ENCODE measurements around the gene CAMSAP1.
"Not testable (repeated sequence)": the region's sequence is repeated elsewhere in the genome, so short reads cannot be mapped to it uniquely, and the experiment has no call there.

The CAMSAP1 gene

DNA sequence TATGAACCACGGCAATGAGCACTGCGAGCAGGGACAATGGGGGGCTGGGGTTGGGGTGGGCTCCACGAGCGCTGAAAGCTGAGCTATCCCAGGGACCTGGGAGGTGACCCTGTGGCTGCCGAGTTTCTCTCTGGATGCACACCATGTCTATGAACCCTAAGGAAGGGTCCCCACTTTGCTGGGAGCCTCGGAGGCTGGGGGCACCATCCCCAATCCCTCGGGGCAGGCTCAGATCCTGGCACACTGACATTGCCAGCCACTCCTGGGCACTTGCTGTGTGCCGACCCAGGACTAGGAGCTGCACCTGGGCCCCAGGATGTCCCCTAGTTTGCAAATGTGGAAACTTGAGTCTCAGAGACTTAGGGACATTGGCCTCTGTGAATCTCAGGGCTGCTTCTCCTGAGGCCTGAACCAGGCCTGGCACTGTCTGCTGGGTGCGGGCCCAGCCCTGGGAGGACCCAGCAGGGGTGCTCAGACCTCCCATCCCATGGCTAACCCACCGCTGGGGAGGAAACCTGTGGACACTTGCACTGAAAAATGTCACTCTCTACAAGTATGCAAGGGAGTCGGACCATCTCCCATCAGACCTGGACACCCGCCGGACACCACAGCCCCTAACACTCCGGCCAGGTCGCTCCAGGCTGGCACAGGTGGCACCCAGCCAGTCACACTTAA, 13.0 kb upstream of the CAMSAP1 start:
- no peak for DNase-seq

DNA sequence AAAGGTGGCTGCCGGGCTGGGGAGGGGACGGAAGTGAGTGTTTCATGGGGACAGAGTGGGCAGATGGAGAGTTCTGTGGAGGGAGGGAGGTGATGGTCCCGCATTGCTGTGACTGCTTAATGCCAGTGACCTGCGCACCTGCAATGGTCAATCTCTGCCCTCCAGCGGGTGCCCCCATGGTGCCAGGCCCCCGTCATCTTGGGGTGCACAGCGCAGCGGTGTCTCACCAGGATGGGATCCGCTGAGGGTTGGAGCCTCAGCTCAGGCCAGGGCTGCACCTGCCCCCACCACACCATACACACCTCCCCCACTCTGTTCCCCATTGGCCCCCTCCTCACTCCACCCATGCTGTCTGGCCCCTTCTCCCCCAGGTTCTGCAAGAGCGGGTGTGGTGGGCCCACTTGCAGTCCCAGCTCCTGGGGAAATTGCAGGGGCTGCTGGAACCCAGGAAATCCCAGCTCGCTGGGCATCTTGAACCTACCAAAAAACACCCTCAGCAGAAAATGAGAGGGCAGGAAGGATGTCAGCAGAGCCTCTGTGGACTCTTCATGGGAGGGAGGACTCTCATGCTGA, 12.1 kb upstream of the CAMSAP1 start:
- no peak for DNase-seq

DNA sequence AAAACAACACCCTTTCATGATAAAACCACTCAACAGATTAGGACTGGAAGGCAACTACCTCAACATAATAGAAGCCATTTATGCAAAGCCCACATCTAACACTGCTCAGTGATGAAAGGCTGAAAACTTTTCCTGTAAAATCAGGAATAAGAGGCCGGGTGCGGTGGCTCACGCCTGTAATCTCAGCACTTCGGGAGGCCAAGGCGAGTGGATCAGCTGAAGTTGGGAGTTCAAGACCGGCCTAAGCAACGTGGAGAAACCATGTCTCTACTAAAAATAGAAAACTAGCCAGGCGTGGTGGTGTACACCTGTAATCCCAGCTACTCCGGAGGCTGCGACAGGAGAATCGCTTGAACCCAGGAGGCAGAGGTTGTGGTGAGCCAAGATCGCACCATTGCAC, 8.9 kb upstream of the CAMSAP1 start:
- not testable (repeated sequence) for DNase-seq

DNA sequence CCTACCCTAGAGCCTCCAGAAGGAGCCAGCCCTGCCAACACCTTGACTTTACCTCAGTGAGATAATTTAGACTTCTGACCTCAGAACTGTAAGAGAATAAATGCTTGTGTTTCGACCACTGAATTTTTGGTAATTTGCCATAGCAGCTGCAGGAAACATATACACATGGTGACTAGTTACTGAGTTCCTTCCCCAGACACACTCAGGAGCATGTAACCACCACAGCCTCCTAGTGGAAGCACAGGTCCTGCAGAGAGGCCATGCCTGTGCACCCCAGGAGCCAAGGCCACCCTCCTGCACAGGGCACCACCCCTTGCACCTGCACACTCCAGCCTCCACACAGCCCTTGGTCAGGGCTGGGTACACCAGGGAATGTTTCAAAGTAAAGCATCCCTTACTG, 7.6 kb upstream of the CAMSAP1 start:
- no peak for DNase-seq

DNA sequence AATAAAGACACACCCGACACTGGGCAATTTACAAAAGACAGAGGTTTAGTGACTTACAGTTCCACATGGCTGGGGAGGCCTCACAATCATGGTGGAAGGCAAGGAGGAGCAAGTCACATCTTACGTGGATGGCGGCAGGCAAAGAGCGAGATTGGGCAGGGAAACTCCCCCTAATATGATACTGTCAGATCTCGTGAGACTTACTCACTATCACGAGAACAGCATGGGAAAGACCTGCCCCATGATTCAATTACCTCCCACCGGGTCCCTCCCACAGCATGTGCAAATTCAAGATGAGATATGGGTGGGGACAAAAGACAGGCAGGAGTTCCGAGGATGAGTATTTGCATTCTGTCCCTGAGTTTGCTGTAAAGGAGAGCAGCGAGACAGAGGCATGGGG, 3.9 kb upstream of the CAMSAP1 start:
- not testable (repeated sequence) for DNase-seq

DNA sequence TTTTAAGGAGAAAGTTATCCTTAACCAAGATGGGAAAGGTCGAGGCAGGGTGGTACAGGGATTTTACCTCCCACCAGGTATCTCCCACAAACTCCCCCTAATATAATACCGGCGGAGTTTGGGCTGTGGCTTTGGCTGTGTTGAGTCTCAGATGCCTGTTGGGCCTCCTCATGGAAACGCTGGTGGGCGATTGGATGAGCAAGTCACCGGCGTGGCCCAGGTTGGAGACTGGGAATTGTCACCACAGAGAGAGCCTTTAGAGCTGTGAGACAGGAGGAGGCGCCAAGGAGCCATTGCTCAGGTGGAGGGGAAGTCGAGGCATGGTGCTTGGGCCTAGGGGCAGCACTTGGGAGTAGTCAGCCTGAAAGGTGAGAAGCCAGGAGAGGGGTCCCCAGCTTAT, 3.4 kb upstream of the CAMSAP1 start:
- no peak for DNase-seq

DNA sequence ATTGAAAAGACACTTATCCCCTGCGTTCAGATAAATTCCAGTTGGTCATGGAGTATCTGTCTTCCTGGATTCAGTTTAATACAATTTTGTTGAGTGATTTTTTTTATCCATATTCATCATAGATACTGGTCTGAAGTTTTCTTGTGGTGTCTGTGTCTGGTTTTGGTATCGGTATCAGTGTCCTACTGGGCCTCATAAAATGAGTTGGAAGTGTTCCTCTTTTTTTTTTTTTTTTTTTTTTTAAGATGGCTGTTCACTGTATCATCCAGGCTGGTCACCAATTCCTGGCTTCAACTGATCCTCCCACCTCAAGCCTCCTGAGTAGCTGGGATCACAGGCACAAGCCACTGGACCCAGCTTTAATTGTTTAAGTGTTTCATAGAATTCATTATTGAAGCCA, 2.9 kb upstream of the CAMSAP1 start:
- no peak for DNase-seq

DNA sequence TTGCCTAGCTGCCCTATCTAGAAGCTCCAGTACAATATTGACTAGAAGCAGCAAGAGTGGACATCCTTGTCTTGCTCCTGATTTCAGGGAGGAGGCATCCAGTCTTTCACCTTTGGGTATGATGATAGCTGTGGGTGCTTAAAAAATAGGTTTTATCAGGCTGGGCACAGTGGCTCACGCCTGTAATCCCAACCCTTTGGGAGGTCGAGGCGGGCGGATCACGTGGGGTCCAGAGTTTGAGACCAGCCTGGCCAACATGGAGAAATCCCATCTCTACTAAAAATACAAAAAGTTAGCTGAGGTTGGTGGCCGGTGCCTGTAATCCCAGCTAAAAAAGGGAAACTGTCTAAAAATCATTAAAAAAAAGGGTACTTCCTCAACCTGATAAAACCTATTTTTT, 2.0 kb upstream of the CAMSAP1 start:
- DNase-seq, result no peak

DNA sequence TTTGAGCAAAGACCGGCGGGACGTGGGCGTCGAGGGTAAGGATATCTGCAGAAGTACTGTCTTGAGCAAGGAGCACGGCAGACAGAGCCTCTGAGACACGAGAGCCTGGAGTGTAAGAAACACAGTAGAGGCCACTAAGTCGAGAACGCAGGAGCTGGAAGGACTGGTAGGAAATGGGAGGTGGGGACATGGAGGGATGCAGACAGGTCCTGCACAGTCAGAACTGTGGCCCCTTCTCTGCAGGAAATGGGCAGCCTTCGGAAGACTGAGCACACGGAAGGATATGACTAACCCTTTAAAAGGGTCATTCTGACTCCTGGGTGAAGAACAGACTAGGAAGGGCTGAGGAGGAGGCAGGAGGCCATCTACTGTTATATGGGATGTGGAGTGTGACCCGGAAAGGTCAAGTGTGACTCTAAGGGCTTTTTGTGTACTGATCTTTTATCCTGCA, 1.4 kb upstream of the CAMSAP1 start:
- no peak for DNase-seq

DNA sequence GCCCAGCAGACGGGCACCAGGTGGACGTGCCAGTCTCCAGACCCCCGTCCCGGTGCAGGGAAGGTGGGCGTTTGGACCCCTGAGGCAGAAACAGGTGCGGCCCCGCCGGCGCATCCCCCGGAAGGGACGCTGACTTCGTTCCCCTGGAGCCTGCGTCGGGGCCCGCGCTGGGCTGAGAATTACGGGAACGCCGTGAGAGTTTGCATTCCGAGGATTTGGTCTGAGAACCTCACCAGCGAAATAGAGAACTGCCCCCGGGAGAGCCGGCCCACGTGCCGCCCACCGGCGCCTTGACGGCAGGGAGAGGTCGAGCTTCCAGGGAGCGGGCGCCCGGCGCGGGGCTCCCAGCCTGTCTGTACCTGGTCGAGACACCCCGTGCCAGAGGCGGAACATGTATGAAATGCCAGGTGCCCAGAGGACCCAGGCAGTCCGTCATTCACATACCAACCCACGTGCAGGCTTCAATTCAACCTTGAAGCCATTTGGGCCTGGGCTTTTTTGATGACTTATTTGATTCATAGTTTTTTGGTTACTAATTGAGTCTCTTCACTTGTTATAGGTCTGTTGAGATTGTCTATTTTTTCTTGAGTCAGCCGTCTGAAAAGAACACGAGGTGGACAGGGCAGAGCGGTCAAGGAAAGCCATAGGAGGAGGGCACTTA, 877 bp upstream of the CAMSAP1 start:
- DNase-seq, result no peak

DNA sequence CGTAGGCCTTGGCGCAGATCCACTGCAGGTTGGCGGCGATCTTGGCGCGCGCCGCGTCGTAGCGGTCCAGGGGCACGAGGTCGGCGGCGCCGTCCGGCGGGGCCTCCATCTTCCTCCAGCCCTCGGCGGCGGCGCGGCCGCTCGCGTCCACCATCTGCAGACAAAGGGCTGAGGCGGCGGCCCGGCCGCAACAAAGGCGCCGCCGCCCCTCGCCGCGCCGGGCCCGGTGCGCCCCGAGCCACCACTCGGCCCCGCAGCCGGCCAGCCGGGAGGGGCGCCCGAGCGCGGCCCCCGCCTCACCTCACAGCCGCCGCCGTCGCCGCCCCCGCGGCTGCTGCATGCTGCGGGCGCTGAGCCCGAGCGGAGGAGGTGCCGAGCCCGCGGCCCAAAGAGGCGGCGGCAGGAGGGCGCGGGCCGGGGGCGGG, 328 bp downstream of the CAMSAP1 start:
- no peak for DNase-seq

DNA sequence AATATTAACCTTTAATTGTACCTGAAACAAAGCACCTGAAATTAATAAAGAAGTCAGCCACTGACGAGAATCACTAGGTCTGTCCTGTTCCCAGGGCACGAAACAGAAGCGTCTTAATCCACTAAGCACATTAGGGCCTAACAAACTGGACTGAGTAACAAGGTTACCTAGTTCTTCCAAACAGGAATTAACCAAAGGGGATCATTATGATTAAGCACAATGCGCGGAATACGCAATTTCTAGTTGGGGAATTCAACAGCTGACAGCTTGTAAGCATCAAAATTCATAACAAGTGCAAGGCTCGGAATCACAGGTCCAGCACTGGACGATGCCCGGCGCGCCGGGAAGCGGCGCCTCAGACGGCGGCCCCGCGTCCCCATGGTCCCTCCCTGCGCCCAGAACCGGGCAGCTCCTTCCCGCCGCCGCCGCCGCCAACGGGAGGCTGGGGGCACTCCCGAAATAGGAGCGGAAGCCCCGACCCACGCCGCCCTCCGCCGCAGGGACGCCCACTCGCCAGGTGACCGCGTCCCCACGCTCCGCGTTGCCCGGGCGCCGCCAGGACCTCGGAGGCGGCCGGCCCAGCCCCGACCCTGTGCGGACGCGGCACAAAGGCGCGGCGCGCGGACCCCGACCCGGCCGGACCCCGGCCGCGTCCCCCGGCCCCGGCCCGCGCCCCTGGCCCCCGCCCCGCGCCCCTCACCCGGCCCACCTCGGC, 898 bp downstream of the CAMSAP1 start:
- DNase-seq, result no peak

DNA sequence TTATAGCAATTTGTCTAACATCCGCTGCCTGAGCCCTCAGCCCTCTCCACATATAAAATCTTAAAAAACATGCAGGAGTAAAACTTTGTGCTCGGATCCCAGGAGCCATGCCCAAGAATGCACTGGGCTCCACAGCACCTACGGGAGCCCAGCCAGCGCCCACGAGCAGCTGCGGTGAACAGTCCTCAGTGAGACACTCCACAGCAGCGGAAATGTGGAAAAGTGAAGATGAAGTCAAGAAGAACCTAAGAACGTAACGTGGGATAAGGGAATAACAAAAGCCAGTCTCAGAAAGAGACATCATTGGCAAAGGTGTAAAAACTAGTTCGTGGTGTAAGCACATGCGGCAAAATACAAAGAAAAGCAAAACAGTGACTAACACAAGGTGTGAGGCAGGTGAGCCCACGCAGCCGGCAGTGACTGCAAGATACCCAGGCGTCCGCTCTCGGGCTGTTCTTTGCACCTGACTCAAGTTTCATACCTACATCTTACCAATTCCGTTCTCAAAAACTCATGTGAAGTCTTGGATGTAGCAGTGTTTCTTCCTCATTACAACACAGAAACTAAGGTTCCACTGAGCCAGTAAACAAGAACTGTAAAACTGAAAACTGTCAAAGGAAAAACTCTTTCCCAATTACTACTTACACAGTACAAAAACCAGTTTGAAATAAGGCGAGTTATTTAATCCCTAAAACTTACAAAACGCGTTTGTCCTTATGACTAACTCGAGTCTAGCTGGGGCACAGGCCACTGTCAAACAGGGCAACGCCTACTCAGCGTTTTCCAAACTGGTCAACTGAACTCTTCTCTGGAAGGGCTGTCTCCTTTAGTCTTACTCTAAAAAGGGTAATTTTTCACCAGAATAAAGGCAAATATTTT, 1.7 kb downstream of the CAMSAP1 start:
- peak; percentile 23 for DNase-seq

DNA sequence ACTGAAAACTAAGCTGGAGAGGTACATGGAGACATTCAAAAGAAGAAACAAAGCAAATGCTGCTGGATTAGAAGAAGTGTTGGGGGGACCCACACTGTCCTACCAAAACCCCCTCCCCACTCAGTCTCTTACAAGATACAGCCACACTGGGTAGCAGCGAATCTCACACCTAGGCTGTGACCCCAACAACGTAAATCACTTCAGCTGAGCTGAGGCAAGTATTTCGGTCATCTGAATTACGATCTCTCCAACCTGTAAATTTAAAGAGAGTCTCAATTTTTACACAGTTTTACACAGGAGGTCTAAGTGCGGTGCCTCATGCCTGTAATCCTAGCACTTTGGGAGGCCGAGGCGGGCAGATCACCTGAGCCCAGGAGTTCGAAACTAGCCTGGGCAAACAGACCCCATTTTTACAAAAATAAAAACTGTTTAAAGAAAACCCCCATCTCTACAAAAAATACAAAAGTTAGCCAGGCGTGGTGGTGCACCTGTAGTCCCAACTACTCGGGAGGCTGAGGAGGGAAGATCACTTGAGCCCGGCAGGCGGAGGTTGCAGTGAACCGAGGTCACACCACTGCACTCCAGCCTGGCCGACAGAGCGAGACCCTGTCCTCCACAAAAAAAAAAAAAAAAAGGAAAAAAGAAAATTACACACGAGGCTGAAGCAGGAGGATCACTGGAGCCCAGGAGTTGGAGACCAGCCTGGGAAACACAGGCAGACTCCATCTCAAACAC, 3.4 kb downstream of the CAMSAP1 start:
- DNase-seq, result no peak

DNA sequence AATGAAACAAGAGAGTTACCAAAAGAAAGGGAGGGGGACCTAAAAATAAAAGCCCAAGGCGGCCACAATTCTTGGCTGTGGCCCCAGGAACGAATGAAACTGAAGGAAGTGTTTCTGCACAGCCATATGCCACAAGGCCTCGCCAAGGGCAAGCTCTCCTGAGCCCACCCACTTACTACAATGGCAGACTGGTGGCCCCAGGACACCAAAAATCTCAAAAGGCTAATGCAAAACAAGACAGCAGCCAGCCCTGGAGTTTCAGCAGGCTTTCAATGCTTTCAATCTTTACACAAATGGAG, 4.0 kb downstream of the CAMSAP1 start:
- DNase-seq, result no peak

DNA sequence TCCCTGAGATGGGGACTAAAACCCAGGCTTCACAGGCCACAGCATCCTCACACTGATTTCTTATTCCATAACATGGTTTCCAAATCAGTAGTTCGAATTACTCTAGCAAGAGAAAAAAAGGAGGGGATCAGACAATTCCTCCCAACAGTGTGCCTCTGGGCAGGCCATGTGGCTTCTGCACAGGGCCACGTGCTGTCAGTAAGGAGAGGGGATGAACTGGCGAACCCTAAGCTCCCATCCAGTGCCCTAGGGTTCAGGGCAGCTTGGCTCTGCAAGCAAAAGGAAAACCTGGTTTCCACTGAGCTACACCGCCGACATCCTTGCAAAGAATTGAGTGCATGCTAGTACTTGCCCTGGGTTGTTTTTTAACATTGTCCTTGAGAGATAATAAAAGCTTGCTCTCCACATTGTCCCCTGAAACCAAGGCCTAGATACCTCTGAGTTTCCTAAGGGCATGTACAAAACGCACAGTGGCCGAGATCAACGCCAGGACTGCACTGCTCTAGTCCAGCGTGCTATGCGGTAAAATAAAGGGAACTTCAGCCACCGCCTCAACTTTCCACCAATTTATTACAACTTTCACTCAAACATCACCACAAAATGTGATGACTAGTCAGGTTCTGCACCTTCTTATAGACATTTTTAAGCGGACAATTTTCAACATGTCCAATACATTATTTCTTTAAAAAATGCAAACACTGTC, 4.5 kb downstream of the CAMSAP1 start:
- DNase-seq, result no peak

DNA sequence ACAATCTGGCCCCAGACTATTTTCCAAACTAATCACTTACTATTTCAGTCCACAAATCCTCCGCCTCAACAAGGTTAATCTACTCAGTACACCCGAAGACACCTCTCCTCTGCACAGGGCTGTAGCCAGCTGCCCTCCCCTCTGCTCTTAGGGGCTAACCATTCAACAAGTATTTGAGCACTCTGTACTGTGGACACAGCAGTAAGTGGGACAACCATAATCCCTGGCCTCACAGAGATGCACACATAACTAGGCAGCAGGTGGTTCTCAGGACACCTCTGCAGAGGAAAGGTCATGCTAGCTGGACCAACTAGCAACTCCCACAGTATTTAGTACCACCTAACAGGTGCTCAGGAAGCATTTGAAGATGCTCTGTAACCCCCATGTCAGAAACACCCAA, 5.5 kb downstream of the CAMSAP1 start:
- DNase-seq, result no peak

DNA sequence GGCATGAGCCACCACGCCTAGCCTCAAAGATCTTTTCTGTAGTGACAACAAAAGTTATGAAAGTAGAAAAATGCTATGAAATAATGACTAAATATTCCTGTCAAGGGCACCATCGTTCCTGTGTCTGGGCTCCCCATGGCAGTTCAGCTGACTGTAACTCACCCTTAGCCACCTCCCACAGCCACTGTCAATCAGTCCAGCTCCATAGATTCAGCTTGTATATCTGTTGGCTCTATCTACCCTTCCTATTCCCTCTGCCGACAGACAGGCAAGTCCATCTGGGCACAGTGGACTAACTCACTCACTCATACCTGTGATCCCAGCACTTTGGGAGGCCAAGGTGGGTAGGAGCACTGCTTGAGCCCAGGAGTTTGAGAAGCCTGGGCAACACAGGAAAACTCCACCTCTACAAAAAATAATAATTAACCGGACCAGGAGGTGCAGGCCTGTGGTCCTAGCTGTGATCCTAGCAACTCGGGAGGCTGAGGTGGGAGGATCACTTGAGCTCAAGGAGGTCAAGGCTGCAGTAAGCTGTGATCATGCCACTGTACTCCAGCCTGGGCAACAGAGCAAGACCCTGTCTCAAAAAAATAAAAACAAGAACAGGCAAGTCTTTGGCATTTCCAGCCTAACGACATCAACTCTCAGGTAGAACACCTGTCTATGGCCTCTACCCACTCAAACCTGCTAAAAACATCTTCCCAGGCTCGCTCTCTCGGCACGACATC, 6.2 kb downstream of the CAMSAP1 start:
- DNase-seq, result no peak

DNA sequence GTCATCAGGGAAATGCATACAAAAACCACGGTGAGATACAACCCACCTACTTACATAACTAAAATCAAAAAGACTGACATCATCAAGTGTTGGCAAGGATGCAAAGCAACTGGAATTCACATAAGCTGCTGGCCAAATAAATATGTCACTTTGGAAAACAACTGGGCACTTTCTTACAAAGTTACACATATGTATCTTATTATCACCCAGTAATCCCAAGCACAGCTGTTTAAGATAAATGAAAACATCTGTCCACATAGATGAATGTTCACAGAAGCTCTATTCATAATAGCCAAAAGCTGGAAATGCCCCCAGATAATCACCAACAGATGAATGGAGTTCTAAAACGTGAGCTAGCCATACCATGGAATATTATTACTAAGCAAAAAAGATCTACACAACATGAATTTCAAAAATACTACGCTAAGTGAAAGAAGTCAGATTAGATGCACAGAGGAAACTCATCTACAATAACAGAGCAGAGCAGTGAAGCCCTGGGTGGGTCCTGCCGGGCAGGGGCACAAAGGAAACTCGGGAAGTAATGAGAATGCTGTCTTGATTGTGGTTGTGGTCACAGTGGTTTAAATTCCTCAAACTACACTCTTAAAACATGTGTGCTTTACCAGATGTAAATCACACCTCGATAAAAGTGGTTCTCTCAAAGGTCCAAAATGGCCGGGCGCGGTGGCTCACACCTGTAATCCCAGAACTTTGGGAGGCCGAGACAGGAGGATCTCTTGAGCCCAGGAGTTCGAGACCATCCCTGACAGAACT, 8.5 kb downstream of the CAMSAP1 start:
- no peak for DNase-seq

DNA sequence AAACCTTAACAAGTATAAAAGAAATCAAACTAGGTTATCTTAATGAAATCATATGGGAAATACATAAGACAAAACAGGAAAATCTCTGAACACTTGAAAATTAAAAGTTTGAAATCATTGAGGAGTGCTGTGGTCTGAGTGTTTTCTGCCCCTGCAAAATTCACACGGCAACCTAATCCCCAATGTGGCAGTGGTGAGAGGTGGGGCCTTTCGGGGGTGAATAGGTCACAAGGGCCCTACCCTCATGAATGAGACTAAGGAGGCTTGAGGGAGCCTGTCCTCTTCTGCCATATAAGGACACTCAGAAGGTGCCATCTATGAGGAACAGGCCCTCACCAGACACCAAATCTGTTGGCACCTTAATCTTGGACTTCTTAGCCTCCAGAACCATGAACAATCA, 10.7 kb downstream of the CAMSAP1 start:
- no peak for DNase-seq

All from activated gamma-delta T cell treated with Interleukin-2 at 50 U/mL for 16 hours (primary cell).